ENCODE data around the gene OBP2A.
"Not testable (repeated sequence)": the region's sequence is repeated elsewhere in the genome, so short reads cannot be mapped to it uniquely, and the experiment has no call there.

The OBP2A gene

GRCh38 chr9:135531096-135531495 lies 14.8 kb upstream of the OBP2A start:
- H3K27ac ChIP-seq, result no peak overlapping the region
- peak; percentile 22 for DNase-seq (ENCODE audit: low spot score)
- no peak for TF ChIP-seq CTCF (IDR thresholded peaks at IDR 0.05)
- H3K4me3 ChIP-seq, result no peak overlapping the region

GRCh38 chr9:135533113-135533512 lies 12.8 kb upstream of the OBP2A start:
- Histone ChIP-seq H3K27ac (no peak overlapping the region), H3K4me3 (no peak overlapping the region)
- DNase-seq (ENCODE audit: low spot score), result peak; percentile 31
- TF ChIP-seq CTCF (IDR thresholded peaks at IDR 0.05), result no peak

- Histone ChIP-seq H3K27ac (no peak overlapping the region), H3K4me3 (no peak overlapping the region)
- DNase-seq (ENCODE audit: low spot score), result peak; percentile 35
- TF ChIP-seq CTCF (IDR thresholded peaks at IDR 0.05), result no peak
Measured at GRCh38 chr9:135533674-135534073, 12.3 kb upstream of the OBP2A start.

- peak; percentile 38 for DNase-seq (ENCODE audit: low spot score)
- not testable (repeated sequence) for H3K4me3 ChIP-seq
Measured at GRCh38 chr9:135534192-135534711, 11.7 kb upstream of the OBP2A start.

GRCh38 chr9:135534826-135535225 lies 11.1 kb upstream of the OBP2A start:
- not testable (repeated sequence) for H3K4me3 ChIP-seq, H3K27ac ChIP-seq
- DNase-seq (ENCODE audit: low spot score), result peak; percentile 8

More at GRCh38 chr9:135534192-135534711, 11.7 kb upstream of the OBP2A start:
- H3K27ac ChIP-seq, result not testable (repeated sequence)

GRCh38 chr9:135535631-135536030 lies 10.3 kb upstream of the OBP2A start:
- H3K27ac ChIP-seq, H3K4me3 ChIP-seq: not testable (repeated sequence)
- DNase-seq (ENCODE audit: low spot score), result peak; percentile 21

- H3K27ac ChIP-seq, result no peak overlapping the region
- no peak overlapping the region for H3K4me3 ChIP-seq
- no peak for TF ChIP-seq CTCF (IDR thresholded peaks at IDR 0.05)
- DNase-seq (ENCODE audit: low spot score), result peak; percentile 62
Measured at GRCh38 chr9:135536216-135536615, 9.7 kb upstream of the OBP2A start.

GRCh38 chr9:135543262-135543894 lies 2.5 kb upstream of the OBP2A start:
- not testable (repeated sequence) for H3K27ac ChIP-seq, H3K4me3 ChIP-seq
- DNase-seq (ENCODE audit: low spot score), result peak; percentile 9

GRCh38 chr9:135544981-135545635 lies 818 bp upstream of the OBP2A start:
- H3K27ac ChIP-seq, result no peak overlapping the region
- H3K4me3 ChIP-seq, result no peak overlapping the region
- TF ChIP-seq CTCF (IDR thresholded peaks at IDR 0.05), result no peak
- peak; percentile 55 for DNase-seq (ENCODE audit: low spot score)

- peak; percentile 64 for DNase-seq (ENCODE audit: low spot score)
- H3K4me3 ChIP-seq, H3K27ac ChIP-seq: not testable (repeated sequence)
Measured at GRCh38 chr9:135546792-135547617, 1.1 kb downstream of the OBP2A start.

All from coronary artery (tissue), 2 donors.